GM12865 (cell line): ENCODE results near the gene CSH2.

Experiments
- DNase-seq: peaks from one replicate; pipeline ENCODE4 v3.0.0; 2010; ENCODE audit warnings: low read depth
- H3K4me3 ChIP-seq: 2 replicates; pipeline ENCODE4 v1.5.1; 2011; ENCODE audit warnings: mild to moderate bottlenecking, low read depth, low read length, control low read depth
- TF ChIP-seq, protein P1 (sequence below): IDR thresholded peaks from 2 replicates; pipeline ENCODE4 v1.5.1; 2011; ENCODE audit warnings: low read length, control low read depth, low read depth, inconsistent platforms; ENCODE audit not compliant: insufficient read depth; ENCODE audit errors: missing control alignments

CSH2 gene

DNA sequence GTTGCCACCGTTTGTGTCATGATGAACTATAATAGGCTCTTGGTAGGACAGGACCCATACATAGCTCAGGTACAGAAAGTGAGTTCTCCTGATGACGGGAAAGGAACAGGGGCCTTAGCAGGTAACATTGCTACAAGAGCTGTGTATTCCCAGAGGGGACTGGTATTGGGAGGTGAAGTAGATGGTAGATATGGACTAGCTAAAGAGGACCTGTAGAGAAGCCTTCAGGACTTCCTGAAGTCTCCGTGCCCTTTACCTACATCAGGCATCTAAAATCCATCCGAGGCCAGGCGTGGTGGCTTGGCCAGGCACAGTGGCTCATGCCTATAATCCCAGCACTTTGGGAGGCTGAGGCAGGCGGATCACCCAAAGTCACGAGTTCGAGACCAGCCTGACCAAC is 18.3 kb downstream of the CSH2 start:
- no peak for DNase-seq
- TF ChIP-seq, protein P1, sequence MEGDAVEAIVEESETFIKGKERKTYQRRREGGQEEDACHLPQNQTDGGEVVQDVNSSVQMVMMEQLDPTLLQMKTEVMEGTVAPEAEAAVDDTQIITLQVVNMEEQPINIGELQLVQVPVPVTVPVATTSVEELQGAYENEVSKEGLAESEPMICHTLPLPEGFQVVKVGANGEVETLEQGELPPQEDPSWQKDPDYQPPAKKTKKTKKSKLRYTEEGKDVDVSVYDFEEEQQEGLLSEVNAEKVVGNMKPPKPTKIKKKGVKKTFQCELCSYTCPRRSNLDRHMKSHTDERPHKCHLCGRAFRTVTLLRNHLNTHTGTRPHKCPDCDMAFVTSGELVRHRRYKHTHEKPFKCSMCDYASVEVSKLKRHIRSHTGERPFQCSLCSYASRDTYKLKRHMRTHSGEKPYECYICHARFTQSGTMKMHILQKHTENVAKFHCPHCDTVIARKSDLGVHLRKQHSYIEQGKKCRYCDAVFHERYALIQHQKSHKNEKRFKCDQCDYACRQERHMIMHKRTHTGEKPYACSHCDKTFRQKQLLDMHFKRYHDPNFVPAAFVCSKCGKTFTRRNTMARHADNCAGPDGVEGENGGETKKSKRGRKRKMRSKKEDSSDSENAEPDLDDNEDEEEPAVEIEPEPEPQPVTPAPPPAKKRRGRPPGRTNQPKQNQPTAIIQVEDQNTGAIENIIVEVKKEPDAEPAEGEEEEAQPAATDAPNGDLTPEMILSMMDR, result no peak
- H3K4me3 ChIP-seq, result no peak overlapping the region

DNA sequence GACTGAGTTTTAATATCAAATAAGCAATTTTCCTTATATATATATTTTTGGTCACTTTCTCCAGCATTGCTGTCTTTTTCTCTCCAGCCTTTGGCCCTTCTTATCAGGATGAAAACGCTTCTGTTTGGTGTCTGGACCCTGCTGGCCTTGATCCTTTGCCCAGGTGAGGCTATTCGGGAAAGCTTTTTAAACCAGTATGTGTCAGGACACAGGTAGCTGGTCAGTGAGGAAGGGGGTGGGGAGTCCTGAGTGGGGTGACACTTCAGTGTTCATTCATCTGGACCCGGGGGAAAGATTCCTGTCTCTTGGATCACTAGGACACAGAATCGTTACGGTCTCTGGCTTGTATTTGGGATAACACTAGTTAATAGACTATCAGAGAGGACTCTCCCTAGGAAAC is 18.8 kb downstream of the CSH2 start:
- TF ChIP-seq, protein P1, result no peak
- DNase-seq, result no peak
- H3K4me3 ChIP-seq, result no peak overlapping the region

DNA sequence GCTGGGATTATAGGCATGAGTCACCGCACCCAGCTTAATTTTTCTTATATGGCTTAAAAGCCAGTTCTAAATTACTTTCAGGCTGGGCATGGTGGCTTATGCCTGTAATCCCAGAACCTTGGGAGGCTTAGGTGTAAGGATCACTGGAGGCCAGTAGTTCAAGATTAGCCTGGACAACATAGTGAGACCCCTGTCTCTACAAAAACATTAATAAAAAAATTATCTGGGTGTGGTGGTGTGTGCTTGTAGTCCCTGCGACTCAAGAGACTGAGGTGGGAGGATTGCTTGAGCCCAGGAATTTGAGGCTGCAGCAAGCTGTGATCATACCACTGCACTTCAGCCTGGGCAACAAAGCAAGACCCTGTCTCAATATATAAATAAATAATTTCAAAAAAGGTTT is 20.2 kb downstream of the CSH2 start:
- TF ChIP-seq, protein P1, result no peak
- H3K4me3 ChIP-seq, result no peak overlapping the region
- DNase-seq, result no peak

DNA sequence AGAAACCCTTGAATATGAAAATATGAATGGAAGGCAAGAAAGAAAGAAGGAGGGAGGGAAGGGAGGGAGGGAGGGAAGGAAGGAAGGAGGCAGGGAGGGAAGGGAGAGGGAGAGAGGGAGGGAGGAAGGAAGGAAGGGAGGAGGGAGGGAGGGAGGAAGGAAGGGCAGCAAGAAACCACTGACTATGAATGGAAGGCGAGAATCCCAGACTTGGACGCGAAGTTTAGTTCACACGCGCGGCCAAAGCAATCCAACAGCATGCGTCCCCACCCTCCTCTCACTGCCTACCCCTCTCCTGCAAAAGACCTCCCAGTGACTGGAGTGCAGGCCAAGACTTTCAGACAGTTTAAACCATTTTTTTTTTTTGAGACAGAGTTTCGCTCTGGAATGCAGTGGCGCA is 23.1 kb downstream of the CSH2 start:
- H3K4me3 ChIP-seq, result no peak overlapping the region
- DNase-seq, result no peak
- TF ChIP-seq, protein P1, result no peak

DNA sequence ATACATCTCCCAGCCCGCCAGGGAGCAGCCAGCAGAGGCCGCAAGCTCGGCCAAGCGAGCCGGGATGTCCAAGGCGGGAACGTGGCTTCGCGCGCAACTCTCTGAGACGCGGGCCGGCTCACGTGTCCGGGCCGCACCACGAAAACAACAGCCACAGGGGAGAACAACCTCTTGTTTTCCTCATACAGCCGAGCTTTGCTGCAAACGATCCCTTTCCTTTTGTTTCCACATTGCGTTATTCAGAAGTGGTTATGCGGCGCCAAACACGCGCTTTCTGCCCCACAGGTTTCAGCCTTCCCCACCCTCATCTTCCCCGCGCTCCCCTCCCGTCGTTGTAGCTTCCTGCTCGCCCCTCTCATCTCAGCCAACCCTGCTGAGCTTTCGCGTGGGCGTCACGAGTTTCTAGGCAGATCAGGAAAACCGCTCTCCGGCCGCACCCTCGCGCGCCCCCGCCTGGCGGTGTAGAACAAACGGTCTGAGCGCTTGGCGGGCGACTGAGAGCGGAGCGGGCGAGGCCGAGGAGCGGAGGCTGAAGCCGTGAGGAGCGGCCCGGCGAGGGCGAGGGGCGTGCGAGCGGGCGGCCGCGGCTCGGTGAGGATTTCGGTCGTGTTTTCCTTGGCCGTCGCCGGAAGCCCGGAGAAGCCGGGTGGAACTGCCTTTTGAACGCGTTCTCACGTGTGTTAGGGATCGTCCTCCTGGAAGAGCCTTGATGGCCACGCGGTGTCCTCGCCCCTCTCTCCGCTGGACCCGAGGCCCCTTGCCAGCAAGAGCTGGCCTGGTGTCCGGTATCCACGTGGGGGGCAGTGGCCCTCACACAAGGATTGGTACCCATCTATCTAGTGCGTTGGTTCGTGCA is 24.4 kb downstream of the CSH2 start:
- TF ChIP-seq, protein P1, result peak; percentile 75
- peak overlapping the region; percentile 47 for H3K4me3 ChIP-seq
- DNase-seq, result peak; percentile 96

DNA sequence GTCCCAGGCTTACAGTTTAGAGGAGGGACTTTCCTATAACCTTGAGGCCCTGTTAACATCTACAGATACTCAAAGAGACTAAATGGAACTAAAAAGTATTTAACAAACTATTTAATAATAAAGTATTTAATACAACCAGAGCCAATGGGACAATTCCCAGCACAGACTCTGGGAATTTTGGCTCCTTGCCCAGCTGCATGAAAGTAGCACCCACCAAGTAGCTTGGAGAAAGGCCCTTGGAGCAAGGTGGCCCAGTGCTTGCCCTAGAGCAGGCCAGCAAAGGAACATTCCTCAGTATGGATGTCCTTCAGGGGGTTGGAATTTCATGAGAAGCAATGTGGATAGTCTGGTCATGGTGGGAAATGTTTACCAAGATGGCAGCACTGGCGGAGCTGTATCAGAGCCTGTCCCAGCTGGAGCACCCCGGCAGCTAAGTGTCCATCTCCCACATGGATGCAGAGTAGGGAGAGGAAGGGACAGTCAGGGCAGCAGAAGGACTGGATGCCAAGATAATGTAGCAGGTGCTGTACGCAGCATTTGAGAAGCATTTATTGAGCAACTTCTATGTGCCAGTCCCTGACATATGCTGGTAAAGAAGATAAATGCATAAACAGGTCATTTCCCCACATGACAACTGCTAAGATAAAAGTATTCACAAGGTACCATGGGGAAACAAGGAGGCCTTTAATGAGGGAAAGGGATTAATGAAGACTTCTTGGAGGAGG is 25.8 kb downstream of the CSH2 start:
- H3K4me3 ChIP-seq, result no peak overlapping the region
- TF ChIP-seq, protein P1, result no peak
- no peak for DNase-seq
